ENCODE measurements around the gene MYO18B.

Gene MYO18B

GRCh38 chr22:25729016-25729995 lies 12.7 kb upstream of the MYO18B start (continued):
- TF ChIP-seq, protein P1, sequence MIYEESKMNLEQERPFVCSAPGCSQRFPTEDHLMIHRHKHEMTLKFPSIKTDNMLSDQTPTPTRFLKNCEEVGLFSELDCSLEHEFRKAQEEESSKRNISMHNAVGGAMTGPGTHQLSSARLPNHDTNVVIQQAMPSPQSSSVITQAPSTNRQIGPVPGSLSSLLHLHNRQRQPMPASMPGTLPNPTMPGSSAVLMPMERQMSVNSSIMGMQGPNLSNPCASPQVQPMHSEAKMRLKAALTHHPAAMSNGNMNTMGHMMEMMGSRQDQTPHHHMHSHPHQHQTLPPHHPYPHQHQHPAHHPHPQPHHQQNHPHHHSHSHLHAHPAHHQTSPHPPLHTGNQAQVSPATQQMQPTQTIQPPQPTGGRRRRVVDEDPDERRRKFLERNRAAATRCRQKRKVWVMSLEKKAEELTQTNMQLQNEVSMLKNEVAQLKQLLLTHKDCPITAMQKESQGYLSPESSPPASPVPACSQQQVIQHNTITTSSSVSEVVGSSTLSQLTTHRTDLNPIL (CRISPR knock-in tag; IDR thresholded peaks at IDR 0.05; ENCODE audit: low read depth): no peak
- TF ChIP-seq ARNTL (CRISPR knock-in tag; IDR thresholded peaks at IDR 0.05; ENCODE audit: borderline replicate concordance, low read depth) (no peak), ZNF8 (CRISPR knock-in tag; IDR thresholded peaks at IDR 0.05) (no peak), ZC3H10 (CRISPR knock-in tag; IDR thresholded peaks at IDR 0.05) (no peak), OSR1 (CRISPR knock-in tag; IDR thresholded peaks at IDR 0.05) (no peak), BACH2 (CRISPR knock-in tag; IDR thresholded peaks at IDR 0.05; ENCODE audit: borderline replicate concordance) (no peak), TOX (CRISPR knock-in tag; IDR thresholded peaks at IDR 0.05; ENCODE audit: borderline replicate concordance) (no peak), GLIS3 (CRISPR knock-in tag; IDR thresholded peaks at IDR 0.05) (no peak)
- TF ChIP-seq, protein P2, sequence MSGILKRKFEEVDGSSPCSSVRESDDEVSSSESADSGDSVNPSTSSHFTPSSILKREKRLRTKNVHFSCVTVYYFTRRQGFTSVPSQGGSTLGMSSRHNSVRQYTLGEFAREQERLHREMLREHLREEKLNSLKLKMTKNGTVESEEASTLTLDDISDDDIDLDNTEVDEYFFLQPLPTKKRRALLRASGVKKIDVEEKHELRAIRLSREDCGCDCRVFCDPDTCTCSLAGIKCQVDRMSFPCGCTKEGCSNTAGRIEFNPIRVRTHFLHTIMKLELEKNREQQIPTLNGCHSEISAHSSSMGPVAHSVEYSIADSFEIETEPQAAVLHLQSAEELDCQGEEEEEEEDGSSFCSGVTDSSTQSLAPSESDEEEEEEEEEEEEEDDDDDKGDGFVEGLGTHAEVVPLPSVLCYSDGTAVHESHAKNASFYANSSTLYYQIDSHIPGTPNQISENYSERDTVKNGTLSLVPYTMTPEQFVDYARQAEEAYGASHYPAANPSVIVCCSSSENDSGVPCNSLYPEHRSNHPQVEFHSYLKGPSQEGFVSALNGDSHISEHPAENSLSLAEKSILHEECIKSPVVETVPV (CRISPR knock-in tag; IDR thresholded peaks at IDR 0.05): no peak

- ATAC-seq: no peak
Observed at GRCh38 chr22:25735650-25736049, 6.3 kb upstream of the MYO18B start.

More at GRCh38 chr22:25735650-25736049, 6.3 kb upstream of the MYO18B start:
- TF ChIP-seq, protein P3, sequence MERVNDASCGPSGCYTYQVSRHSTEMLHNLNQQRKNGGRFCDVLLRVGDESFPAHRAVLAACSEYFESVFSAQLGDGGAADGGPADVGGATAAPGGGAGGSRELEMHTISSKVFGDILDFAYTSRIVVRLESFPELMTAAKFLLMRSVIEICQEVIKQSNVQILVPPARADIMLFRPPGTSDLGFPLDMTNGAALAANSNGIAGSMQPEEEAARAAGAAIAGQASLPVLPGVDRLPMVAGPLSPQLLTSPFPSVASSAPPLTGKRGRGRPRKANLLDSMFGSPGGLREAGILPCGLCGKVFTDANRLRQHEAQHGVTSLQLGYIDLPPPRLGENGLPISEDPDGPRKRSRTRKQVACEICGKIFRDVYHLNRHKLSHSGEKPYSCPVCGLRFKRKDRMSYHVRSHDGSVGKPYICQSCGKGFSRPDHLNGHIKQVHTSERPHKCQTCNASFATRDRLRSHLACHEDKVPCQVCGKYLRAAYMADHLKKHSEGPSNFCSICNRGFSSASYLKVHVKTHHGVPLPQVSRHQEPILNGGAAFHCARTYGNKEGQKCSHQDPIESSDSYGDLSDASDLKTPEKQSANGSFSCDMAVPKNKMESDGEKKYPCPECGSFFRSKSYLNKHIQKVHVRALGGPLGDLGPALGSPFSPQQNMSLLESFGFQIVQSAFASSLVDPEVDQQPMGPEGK (CRISPR knock-in tag; IDR thresholded peaks at IDR 0.05; ENCODE audit: borderline replicate concordance): no peak
- TF ChIP-seq CSDC2 (CRISPR knock-in tag; IDR thresholded peaks at IDR 0.05) (no peak), ARNTL (CRISPR knock-in tag; IDR thresholded peaks at IDR 0.05; ENCODE audit: borderline replicate concordance, low read depth) (no peak), ESRRG (CRISPR knock-in tag; IDR thresholded peaks at IDR 0.05) (no peak), ZC3H10 (CRISPR knock-in tag; IDR thresholded peaks at IDR 0.05) (no peak), TSHZ2 (CRISPR knock-in tag; IDR thresholded peaks at IDR 0.05) (no peak), TOX (CRISPR knock-in tag; IDR thresholded peaks at IDR 0.05; ENCODE audit: borderline replicate concordance) (no peak), TCF4 (CRISPR knock-in tag; IDR thresholded peaks at IDR 0.05; ENCODE audit: borderline replicate concordance) (no peak), ZNF70 (CRISPR knock-in tag; IDR thresholded peaks at IDR 0.05) (no peak), ZNF8 (CRISPR knock-in tag; IDR thresholded peaks at IDR 0.05) (no peak), OSR1 (CRISPR knock-in tag; IDR thresholded peaks at IDR 0.05) (no peak), BACH2 (CRISPR knock-in tag; IDR thresholded peaks at IDR 0.05; ENCODE audit: borderline replicate concordance) (no peak), PPARA (CRISPR knock-in tag; IDR thresholded peaks at IDR 0.05; ENCODE audit: borderline replicate concordance) (no peak), ZNF565 (CRISPR knock-in tag; conservative IDR thresholded peaks at IDR 0.05; ENCODE audit: low read depth) (no peak)
- TF ChIP-seq, protein P1 (CRISPR knock-in tag; IDR thresholded peaks at IDR 0.05; ENCODE audit: low read depth): no peak
